Measurements from ENCODE around the gene CLIC3.

The CLIC3 gene

DNA sequence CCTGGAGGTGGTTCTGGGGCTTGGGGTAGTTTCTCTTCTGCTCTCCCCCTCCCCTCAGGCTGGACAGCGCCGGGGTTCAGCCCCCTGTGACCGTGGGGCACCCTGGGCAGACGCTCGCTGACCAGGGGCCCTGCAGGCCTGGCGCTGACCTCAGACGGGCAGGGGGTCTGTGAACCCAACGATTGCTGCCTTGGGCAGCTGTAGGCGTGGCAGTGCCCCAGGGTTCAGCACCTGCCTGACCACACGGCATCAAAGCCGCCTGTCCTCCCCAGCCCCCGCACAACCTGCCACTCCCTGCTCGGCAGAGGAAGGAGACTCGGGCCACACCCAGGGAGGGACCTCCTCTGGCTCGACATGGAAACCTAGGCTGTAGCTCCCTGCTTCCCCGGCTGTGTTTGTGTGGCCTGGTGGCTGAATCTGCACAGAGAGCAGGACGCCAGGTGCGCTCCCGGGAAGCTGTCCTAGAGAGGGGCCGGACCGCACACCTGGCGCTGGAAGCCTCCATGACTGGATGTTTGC, 32.1 kb downstream of the CLIC3 start:
- DNase-seq (ENCODE audit: low read depth in 2 of 2): no peak

DNA sequence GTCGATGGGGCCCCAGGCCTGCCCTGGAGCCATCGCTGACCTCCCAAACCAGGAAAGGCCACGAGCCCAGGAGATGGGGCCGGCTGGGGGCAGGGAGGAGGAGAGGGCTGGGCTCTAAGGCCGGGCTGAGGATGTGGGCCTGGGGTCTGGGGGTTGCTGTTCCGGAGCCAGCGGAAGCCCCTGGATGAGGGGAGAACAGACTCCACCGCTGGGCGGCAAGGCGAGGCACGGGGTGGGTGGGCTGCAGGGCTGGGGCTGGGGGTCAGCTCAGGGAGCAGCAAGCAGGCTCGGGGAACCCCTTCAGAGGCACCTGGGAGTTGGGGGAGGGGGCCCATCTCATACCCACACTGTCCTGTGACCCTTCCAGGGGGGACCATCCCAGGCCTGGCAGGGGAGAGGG, 32.6 kb downstream of the CLIC3 start:
- no peak for DNase-seq (ENCODE audit: low read depth in 2 of 2)

DNA sequence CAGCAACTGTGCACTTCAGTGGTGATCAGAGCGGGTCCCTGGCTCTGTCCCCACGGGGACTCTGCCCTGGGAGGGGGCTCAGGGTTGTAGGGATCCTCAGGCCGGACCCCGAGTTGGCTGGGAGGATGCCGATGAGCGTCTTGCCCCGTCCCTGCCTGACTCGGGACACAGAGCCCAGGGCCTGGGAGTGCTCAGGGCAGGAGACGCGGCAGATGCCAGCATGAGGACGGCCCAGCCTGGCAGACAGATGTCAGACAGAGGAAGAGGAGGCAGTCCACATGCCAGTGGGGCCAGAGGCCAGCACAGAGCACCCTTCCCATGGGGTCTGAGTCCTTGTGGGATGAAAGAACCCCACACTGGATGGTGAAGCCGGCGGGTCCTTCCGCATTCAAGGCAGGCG, 33.0 kb downstream of the CLIC3 start:
- no peak for DNase-seq (ENCODE audit: low read depth in 2 of 2)

DNA sequence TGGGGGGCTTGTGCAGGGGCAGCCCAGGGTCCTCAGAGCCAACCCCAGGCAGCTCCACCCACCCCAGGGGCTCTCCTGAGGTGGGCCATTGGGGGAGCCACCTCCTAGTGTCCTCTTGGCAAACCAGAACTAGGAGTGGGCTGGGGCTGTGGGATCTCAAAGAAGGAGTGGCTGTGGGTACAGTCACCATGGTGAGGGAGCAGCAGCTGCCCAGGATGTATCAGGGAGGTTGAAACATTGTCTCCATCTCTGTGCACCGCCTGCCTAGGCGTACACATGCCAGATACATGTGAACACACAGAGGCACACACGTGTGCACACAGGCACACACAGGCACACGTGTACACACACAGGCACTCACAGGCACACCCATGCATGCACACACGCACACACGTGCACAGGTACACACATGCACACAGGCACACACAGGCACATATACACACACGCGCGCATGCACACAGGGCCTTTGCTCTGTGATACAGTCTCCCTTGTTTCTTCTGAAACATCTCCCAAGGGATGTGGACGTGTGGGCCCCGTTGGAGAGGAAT, 33.6 kb downstream of the CLIC3 start:
- DNase-seq (ENCODE audit: low read depth in 2 of 2): no peak

DNA sequence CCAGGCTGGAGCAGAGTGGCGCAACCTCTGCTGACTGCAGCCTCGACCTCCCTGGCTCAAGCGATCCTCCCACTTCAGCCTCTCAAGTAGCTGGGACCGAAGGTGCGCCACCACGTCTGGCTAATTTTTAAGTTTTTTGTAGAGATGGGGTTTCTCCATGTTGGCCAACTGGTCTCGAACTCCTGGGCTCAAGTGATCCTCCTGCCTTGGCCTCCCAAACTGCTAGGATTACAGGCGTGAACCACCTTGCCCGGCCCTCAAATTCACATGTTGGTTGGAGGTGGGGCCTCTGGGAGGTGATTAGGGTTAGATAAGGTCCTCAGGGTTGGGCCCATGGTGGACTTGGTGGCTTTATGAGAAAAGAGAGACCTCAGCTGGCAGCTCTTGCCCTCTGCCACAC, 34.2 kb downstream of the CLIC3 start:
- DNase-seq (ENCODE audit: low read depth in 2 of 2): no peak

DNA sequence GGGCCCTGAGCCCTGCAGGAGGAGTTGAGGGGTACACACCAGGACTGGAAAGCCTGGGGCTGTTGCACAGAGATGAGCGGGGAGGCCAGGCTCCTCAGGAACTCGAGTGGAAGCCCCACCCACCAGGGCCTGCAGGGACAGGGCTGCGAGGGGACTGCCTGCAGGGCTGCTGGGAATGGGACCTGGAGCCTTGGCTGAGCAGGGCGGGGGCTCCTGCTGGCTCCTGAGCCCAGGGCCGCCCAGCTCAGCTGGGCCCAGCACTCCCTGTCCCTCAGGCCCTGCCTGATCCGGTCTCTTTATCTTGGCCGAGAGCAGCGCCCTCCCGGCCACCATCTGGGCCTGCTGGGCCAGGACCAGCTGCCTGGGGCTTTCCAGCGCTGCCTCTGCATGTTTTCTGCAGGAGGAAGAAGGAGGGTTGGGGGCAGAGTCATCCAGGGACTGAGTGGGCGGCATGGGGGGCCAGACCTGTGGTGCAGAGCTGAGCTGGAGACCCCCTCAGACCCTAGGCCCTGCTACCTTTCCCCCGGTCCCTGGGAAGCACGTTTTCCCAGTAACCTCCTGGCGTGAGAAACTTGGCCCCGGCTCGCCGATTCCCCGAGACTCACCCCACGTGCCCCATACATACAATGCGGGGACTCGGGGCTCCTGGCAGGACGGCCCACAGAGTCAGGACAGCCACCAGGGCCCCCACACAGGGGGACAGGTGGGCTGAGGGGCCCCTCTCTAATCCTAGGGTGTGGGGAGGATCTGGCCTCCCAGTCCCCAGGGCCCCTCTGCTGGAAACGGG, 34.9 kb downstream of the CLIC3 start:
- no peak for DNase-seq (ENCODE audit: low read depth in 2 of 2)

DNA sequence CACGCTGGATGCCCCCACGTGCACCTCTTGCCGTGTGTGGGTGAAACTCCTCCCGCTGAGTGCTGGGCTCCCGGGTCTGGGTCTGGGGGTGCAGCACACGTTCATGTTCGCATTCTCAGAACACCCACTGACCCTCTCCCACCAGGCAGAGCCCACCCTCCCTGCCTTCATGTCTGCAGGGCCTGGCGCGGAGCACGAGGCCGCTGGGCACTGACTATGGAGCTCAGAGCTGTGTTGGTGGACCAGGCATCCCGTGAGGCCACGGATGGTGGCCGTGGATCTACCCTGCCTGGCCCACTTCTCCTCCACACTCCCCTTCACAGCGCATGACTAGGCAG, 35.5 kb downstream of the CLIC3 start:
- DNase-seq (ENCODE audit: low read depth in 2 of 2): no peak

DNA sequence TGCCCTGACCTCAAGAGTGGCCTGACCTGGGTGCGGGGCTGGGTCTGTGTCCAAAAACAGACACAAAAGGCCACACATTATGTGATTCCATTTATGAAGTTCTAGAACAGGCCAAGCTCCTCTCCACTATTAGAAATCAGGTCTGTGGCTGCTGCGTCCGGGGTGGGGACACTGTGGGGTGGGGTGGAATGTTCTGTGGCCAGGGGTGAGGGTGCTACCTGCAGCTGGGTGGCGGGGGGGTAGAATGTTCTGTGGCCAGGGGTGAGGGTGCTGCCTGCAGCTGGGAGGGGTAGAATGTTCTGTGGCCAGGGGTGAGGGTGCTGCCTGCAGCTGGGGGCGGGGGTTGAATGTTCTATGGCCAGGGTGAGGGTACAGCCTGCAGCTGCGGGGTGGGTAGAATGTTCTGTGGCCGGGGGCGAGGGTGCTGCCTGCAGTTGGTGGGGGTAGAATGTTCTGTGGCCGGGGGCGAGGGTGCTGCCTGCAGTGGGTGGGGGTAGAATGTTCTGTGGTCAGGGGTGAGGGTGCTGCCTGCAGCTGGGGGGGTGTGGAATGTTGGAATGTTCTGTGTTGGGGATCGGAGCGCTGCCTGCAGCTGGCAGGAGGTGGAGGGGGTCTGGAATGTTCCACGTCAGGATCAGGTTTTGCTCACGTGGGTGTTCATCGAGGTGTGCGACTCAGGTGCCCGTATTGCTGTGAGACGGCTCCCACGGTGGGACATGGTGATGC, 36.0 kb downstream of the CLIC3 start:
- no peak for DNase-seq (ENCODE audit: low read depth in 2 of 2)

DNA sequence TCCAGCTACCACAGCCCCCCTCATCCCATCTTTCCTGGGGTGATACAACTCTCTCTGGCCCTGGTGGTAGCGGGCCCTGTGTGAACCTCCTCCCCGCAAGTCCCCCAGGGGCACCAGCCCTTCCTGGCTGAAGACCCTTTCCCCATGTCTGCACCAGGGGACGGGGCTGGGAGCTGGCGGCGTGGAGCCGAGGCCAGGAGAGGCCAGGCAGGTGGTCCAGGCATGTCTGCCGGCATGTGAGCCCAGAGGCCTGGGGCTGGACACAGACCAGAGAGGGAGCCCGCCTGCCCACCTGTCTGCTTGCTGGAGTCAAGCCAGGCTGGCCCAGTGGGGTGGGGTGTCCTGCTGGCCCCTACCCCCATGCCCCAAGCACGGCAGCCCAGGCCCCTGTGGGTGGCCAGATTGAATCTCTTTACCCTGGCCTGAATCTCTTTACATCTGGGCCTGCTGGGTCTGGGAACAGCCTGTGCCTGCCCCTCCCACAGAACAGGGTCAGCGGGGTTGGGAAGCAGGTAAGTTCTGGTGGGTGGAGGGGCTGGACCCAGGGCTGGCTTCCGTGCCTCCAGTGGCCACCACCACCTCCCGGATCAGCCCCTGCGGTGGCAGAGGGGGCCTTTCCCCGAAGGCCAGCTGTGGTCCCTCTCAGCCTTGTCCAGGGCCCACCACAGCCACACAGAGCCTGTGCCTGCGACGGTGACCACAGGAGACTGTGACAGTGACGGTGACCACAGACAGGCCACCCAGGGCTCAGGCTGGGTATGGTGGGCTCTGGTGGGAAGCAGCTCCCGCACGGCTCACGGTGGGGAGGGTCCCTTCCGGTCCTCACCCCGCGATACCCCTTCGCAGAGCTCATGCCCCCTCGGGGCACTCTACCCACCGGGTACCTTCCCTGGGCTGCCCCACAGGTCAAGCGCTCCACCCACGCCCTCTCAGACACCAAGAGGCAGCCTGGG, 37.2 kb downstream of the CLIC3 start:
- no peak for DNase-seq (ENCODE audit: low read depth in 2 of 2)

DNA sequence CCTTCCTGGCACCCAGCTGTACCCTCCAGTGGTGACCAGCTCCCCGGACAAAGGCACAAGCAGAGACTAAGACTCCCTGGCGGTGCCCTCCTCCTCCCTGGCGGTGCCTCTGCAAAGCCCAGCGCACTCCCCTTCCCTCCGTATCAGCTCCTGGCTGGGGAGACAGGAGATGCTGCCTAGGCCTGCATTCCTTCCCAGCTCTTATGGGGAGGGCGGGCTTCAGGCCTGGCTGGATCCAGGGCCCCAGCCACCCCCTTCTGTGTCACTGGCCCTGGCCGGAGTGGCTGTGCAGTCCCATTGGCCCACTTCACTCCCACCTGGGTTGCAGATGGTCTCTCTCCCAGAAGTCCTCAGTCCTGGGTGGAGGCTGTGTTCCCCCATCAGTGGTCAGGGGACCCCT, 37.9 kb downstream of the CLIC3 start:
- no peak for DNase-seq (ENCODE audit: low read depth in 2 of 2)

DNA sequence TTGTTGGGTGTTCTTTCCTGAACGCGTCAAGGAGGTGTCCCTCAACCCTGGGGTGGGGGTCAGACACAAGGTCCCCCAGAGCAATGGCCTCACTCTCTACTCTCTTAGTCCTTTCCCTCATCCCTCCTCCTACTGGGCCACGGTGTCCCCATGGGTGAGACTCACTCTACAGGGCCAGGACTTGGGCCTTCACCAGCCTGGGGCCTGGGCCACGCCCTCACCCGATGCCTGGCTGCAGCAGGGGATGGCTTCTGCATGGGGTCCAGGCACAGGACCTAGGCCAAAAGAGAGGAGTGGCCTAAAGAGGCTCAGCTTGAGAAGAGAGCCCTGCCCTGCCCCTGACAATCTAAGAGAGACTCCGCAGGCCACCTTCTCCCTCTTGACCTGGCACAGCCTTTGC, 38.5 kb downstream of the CLIC3 start:
- no peak for DNase-seq (ENCODE audit: low read depth in 2 of 2)

DNA sequence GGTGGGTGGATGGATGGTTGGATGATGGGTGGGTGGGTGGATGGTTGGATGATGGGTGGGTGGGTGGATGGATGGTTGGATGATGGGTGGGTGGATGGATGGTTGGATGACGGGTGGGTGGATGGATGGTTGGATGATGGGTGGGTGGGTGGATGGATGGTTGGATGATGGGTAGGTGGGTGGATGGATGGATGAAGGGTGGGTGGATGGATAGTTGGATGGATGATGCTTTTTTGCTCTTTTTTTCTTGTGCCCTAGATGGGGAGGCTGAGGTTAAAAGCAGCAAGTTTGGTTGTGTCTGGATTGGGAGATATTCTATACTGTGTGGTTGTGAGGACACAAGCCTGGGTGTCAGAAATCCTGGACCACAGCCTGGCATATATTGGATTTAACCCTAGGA, 38.9 kb downstream of the CLIC3 start:
- DNase-seq (ENCODE audit: low read depth in 2 of 2): no peak

DNA sequence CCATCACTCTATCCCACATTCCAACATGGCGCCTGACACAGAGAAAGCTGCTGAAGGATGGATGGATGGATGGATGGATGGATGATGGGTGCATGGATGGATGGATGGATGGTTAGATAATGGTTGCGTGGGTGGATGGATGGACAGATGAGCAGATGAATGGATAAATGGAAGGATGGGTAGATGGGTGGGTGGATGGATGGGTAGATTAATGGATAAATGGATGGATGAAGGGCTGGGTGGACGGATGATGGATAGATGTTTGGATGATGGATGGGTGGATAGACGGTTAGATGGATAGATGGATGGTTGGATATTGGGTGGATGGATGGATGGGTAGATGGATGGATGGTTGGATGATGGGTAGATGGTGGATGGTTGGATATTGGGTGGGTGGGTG, 39.8 kb downstream of the CLIC3 start:
- DNase-seq (ENCODE audit: low read depth in 2 of 2): no peak

DNA sequence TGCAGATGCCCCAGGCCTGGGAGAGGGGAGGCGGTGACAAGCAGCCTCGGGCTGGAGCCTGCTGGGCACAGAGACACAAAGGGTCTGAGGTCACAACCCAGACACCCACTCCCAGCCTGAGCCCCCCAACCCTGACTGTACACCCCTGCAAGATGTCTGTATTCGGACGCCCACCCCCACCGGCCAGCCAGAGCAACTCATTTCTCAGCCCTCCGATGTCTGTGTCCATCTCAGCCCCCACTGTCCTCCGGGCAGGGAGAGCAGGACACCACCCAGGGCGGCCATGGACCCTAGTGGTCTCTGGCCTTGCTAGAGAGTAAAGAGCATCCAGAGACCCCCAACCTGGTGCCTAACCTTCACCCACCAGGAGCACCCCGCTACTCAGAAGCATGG, 40.4 kb downstream of the CLIC3 start:
- DNase-seq (ENCODE audit: low read depth in 2 of 2): no peak

DNA sequence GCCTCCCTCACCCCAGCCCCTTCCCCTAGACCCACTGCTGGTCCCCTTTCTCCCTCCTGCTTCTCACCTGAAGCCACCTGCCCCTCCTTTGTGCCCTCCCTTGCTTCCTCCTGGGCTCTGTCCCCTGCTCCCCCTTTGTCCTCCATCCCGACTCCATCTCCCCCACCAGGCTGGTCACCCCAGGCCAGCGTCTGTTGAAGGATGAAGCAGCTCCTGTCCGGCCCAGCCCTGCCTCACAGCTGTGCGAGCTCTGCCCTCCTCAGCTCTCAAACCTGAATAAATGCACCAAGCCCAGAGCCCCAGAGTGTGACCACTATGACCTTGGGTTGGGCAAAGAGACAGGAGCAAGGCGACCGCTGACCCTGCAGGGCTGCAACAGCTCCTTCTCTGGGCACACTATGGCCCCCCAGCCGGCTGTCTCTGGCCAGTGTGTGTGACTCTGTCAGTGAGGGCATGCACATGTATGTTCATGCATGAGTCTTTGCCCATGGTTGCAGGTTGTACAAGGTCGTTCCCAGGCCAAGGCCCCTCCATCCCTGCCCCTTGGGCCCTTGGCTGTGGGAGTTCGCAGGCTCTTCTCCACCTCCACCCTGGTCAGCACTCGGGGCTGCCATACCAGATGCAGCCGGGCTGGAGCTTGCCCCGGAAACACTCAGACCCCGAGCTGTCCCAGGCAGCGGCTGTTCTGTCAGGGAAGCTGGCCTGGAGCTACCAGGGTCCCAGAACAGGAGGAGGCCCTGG, 41.0 kb downstream of the CLIC3 start:
- no peak for DNase-seq (ENCODE audit: low read depth in 2 of 2)

DNA sequence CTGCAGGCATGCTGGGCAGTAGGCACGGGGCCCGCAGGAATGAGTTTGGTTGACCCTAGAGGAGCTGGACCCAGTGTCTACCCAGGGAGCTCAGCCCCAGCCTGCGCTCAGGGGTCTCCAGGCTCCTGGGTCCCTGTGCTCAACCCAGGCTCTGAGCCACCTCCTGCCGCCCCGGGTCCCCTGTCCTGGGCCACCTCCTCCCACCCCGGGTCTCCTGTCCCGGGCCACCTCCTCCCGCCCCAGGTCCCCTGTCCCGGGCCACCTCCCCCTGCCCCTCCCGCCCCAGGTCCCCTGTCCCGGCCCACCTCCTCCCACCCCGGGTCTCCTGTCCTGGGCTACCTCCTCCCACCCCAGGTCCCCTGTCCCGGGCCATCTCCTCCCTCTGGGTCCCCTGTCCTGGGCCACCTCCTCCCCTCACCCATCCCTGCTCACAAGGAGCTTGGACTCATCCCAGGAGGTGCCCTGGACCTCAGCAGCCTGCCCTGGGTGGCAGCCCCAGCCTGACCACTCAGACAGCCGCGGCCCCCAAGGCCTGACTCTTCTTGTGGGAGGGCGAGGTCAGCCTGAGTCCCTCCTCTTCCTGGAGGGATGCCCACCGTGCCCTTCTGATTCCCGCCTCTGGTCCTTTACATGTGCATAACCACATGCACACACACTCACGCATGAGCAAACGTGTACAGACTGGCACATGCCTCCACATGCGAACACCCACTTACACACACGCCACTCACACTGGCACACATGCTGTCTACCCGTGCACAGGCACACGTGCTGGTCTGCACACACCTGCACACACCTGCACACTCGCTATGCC, 41.9 kb downstream of the CLIC3 start:
- DNase-seq (ENCODE audit: low read depth in 2 of 2): no peak

DNA sequence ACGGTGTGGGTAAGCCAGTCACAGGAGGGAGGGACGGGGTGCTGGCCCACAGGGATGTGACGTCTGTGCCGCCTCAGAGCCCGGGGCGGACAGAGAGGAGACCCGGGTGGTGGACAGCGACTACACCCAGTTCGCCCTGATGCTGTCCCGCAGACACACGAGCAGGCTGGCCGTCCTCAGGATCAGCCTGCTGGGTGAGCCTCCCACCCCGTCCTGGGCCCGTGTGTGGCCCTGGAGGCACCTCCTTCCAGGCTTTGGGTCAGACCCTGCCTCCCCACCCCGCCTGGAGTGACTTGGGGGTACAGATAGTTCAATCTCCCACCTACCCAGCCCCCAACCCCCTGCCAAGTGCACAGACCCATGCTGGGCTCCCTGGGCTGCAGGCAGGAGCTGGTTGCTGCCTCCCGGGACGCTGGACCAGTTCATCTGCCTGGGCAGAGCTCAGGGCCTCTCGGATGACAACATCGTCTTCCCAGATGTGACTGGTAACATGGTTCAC, 42.5 kb downstream of the CLIC3 start:
- DNase-seq (ENCODE audit: low read depth in 2 of 2): no peak

DNA sequence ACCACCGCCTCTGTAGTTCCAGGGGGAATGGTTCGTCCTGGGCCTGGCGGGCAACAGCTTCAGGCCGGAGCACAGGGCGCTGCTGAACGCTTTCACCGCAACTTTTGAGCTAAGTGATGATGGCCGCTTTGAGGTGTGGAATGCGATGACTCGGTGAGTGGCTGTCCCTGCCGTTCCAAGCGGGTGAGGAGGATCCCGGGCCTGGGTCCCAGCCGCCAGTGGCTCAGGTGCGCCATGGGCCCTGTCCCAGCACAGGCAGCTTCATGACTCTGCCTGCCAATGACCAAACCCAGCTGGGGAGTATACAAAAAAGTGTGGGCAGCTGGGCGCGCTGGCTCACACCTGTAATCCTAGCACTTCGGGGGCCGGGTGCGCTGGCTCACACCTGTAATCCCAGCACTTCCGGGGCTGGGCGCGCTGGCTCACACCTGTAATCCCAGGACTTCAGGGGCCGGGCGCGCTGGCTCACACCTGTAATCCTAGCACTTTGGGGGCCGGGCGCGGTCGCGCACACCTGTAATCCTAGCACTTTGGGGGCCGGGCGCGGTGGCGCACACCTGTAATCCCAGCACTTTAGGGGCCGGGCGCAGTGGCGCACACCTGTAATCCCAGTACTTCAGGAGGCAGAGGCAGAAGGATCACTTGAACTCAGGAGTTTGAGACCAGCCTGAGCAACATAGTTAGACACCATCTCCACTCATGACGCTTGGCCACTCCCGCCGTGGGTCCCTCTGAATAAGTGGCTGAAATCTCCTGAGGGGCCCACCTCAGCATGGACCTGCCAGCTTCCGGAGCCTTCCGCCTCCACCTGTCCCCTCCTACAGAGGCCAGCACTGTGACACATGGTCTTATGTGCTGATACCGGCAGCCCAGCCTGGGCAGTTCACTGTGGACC, 43.2 kb downstream of the CLIC3 start:
- DNase-seq (ENCODE audit: low read depth in 2 of 2): no peak

DNA sequence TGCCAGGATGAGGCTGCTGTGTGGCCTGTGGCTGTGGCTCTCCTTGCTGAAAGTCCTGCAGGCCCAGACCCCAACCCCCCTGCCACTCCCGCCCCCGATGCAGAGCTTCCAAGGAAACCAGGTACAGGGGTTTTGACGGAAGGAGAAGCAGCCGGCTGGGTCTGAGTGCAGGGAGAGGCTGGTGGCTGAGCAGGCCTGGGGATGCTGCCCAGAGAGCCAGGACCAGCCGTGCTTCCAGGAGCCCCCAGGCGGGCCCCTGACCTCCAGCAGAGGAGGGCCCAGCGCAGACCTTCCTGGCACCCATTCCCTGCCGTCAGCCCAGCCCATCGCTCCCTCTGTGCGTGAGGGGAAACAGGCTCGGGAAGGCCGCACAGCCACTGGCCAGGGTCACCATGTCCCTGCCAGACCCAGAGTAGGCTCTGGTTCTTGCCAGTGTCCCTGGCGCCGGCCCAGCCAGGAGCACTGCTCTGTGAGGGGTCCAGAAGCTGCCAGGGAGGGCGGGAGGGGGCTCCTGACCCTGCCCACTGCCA, 44.0 kb downstream of the CLIC3 start:
- no peak for DNase-seq (ENCODE audit: low read depth in 2 of 2)

All from stimulated activated CD4-positive, alpha-beta T cell treated with anti-CD3 and anti-CD28 coated beads, Interleukin-1b, Interleukin-23, amount 100 ng/mL, for 1 hour (primary cell).